GM21381 (cell line): Measurements from ENCODE around the gene CACNA1C.

Experiments
- ATAC-seq: cut with Tn5 transposase; IDR thresholded peaks from one replicate; pipeline ENCODE4 v1.9.1; 2021; ENCODE audit warnings: mild to moderate bottlenecking, moderate library complexity; ENCODE audit not compliant: unreplicated experiment

CACNA1C gene

DNA sequence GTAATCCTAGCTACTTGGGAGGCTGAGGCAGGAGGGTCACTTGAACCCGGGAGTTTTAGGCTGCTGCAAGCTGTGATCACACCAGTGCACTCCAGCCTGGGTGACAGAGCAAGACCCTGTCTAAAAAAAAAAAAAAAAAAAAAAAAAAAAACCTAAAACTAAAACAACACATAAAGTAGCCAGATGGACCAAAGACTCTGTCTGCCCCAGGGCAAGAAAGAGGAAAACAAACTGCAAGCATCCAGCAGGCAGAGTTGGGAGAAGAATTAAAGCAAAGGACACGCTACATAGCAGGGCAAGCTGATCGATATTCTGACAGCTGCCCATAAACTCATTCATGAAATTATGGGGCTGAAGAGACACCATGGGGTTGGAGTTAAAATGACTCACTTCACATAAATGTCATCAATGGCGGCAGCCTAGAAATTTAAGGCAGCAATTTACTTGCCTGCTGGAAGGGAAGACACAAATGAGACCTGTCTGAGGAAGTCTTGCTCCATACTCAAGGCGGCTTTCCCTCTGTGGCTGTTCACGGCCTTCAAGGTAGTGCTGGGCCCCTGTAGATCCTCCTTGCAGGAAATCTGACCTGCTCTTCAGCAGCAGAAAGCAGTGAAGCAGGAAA is 482.9 kb downstream of the CACNA1C start:
- no peak for ATAC-seq

DNA sequence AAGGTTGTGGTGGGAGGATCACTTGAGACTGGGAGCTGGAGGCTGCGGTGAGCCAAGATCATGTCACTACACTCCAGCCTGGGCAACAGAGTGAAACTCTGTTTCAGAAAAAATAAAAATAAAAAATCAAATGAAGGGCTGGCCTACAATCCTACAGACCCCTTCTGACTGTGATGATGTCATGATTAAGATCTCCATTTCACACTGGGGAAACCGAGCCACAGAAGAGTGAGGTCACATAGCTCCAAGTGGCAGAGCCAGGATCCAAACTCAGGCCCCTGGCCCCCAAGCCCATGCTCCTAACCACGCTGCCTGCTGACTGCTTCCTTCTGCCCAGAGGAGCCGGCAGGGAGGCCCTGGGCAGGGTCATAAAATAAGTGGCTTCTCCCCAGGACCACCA is 483.9 kb downstream of the CACNA1C start:
- ATAC-seq = no peak

DNA sequence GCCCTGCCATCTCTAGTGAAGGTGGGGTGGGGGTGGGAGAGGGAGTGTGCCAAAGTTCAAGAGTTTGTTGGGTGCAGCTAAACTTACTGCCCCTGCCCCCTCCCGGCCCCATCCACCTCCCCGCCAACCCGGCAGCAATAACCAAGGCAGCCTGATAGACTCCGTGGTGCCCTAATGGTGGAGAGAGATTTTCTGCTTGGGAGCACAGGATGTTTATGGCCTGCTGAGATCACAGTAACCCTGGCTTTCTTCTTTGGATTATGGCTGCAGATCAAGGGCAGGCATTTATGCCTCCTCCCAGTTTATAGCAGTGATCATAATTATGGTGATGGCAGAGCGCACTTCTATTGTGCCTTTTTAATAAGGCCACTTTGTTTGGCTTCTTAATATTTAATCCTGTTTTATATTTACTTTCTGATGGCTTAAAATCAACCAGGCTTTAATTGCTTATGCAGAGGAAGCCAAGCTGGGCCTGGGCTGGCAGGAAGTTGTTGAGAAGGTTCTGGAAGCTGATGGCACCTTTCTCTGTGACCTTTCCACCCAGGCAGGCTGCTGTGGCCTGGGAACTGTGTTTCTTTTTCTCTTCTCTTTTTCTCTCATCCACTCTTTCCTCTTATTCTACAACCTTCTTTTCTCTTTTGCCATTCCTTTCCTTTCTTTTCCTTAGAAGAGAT is 485.2 kb downstream of the CACNA1C start:
- ATAC-seq = no peak

DNA sequence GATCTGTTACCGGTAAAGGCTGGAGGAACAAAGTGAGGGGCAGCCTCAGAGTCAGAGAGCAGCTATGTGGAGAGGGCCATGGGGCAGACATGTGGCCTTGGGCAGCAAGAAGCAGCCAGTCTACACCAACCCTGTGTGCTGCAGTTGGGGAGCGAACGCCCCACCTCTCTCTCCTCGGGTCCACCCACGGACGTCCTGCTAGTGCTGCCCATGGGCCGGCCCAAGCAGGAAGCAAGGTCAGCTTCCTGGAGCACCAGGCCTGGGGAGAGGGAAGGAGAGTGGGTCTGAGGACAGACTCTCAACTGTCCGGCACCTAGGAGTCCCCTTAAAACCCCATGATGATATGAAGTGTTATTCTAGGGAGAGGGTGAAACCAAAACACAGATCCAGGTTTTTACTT is 487.2 kb downstream of the CACNA1C start:
- no peak for ATAC-seq

DNA sequence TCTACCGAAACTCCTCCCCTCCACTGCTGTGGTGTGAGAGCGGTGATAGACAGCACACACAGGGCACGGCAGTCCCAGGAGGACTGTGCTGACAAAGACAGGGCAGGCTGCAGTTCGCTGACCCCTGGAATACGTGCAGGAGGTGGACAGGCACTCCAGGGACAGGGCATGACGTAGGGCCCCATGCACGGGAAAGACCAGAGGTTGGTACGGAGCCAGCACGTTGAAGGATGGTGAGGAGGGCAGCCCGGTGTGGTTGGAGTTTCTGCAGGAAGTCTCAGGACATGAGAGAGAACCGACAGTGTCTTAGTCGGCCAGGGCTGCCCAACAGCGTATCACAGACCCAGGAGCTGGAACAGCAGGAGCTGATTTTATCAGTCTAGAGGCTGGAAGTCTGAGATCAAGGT is 487.8 kb downstream of the CACNA1C start:
- no peak for ATAC-seq

DNA sequence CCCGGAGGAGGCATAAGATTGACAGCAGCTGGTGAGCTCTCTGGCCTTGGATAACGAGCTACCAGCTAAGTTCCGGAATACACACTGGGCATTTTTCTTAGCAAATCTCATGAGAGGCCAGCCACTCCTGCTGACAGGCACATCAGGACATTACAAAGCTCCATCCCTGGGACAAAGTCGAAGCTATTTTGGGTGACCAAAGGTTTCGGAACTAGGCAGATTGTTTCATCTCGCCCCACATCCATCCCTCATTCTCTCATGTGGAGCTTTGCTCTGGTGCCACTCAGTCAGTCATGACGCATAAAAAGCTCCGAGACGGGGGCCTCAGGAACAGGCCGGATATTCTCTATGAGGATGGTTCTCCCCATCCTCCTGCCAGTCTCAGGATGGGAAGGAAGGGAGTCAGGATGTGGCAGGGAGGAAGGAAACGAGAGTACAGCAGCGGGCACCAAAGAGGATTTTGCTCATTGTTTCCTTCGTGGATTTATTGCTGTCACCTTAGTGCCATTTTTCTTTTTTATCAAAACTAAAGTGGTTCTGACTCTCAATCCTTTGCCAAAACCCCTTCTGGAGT is 488.9 kb downstream of the CACNA1C start:
- no peak for ATAC-seq

DNA sequence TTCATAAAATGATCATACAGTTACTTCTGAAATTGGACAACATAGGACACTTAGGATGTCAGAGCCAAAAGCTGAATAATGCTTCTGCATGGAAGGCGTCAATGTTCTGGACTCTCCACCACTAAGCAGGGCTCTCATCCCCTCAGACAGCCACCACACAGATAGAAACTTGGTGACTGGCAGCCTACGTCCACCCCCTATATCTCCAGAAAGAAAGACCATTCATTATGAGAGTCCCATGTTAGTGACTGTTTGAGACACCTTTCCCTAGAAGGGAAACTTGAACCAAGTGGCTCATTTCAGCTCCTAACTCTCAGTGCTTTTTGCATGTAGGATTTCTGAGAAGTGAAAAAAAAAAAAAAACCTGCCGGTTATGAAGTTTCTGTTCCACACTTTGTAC is 491.0 kb downstream of the CACNA1C start:
- ATAC-seq = no peak

DNA sequence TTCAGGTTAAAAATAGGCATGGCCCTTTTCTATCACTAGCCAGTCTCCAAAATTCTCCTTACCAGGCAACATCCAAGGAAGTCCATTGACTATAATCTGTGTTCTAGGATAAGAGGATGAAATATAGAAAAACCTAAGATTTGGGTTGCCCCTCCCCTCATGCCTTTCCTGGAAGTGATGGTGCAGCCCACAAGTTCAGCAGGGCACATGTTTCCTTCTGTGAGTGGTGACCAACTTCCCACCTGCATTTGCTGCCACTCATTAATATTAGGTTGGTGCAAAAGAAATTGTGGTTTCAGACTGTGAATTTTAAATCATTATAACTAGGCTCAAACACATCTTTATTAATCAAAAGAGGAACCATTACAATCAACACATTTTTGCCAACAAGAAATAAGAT is 491.4 kb downstream of the CACNA1C start:
- no peak for ATAC-seq

DNA sequence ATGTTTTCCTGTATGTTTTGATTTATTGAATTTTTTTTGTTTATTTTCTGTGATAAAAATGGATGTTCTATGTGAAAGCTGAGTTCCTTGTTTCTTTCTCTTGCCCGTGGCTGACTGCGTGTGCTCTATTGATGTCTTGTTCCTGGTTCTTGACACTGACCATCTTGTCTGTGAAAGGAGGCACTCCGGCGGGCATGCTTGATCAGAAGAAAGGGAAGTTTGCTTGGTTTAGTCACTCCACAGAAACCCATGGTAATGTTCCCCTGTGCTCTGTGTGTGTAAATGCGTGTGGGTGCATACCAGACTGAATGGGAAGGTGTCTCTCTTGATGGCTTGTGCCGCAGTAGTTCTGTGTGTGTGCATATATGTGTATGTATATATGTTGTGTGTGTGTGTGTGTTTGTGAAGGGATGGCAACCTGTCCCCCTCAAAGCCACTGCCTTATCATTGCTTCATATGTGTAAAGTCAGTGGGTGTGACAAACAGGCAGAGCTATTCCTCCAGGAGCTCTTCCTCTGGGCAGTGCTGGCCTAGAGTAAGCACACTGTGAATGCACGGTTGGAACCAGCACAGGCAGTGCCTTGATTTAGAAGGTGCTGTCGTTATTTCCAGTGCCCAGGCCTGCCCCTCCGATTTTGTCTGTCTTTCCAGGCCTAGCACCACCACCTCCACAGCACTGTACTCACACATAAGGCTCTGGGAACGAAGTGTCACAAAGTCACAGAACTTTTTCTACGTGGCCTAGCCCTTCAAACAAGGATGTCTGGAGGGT is 494.7 kb downstream of the CACNA1C start:
- no peak for ATAC-seq

DNA sequence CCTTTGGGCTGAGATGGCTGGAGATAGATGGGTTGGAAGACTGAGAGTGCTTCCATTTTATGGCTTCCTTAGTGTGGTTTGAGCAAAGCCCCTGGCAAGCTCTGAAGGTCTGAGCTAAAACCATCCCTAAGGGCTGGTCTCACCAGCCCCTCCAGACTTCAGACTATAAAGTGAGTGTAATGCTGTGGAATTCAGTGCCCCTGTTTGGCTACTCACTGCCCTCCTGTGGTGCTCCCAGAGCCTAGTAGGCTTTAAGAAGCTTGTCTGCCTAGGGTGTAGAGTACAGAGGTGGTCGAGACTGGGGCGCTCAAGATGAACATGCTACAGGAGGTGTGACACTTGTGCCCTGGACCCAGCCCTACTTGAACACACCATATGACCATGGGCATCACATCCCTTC is 495.3 kb downstream of the CACNA1C start:
- ATAC-seq = no peak

DNA sequence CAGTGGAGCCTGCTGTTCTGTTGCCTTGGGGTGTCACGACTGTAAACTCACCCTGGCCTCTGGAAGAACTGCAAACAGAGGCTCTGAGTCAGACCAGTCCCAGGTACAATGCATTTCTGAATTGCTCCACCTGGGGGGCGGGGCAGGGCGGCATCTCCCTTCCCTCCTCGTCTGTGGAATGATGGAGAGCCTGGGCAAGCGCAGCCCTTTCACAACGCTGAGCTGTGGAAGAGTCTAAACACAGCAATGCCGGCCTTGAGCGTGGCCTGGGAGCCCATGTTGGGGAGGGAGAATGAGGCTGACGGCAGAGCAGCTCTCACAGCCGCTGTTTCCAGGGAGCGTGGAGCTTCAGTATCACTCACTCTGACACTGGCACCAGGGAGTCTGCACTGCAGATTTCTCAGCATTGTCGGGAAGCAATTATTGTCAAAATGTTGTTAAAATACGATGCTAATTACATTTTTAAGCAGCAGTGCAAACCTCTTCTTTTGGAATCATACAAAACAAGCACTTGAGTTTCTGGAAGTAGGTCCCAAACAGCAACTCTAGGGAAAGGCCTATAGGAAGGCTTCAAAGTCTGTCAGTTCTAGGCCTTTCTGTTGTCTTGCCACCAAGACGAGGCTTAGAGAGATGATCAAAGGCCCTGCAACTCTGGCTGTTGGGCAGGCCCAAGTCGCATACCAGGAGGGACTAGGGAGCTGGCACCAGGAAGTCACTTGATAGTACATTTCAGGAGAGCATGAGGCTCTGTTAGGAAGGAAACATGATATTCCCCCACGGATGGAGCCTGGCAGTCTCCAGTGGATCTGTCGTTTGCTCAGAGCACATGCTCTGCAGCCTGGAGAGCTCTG is 498.0 kb downstream of the CACNA1C start:
- ATAC-seq = no peak

DNA sequence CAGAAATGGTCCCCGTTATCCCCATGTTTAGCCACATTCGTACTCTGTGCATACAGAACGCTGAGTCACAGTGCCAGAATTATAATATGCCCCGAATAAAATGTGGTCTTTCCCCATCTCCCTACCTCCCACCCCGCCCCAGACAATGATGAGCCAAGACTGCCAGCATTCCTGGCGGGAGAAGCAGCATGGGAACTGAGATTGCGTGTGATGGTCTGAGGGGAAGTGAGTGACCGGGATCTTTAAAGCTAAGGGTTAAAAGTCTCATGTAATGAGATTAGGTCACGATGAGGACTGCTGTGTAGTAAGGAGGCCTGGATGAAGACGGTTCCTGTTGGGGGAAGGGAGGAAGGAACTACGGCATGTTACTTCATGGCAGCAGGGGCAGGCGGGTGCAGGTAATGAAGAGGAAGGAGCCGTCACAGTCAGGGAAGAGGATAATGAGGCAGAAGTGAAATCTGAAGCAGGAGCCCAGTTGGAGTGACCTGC is 498.7 kb downstream of the CACNA1C start:
- ATAC-seq = no peak

DNA sequence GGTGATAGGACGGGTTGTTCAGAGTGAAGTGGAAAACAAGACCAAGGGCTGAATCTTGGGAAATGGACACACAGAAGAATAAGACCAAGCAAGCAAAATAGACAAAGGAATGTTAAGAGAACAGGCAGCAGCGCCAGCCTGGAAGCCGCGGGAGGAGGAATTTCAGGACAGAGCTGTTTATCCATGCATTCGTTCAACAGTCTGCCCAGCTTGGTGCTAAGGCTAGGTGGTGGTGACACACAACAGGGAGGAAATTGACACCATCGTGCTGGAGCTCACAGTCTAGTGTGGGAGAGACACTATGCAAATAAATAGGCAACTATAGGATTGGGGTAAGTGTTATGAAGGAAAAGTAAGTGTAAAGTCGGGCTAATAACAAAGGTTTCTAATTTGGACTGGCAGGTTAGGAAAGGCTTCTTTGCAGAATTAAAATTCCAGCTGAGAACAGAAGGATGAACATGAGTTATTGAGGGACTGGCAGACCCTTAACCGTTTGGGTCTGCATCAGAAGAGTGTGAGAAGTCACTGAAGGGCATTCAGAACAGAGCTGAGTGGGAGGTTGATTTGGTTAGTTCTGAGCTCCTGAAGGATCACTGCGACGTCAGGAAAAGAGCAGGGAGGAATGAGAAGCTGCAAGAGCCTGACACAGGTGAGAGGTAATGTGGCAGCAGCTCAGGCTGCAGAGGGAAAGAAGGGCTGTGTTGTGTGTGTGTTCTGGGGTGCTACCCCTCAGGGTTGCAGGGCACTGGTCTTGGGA is 499.4 kb downstream of the CACNA1C start:
- ATAC-seq = no peak

DNA sequence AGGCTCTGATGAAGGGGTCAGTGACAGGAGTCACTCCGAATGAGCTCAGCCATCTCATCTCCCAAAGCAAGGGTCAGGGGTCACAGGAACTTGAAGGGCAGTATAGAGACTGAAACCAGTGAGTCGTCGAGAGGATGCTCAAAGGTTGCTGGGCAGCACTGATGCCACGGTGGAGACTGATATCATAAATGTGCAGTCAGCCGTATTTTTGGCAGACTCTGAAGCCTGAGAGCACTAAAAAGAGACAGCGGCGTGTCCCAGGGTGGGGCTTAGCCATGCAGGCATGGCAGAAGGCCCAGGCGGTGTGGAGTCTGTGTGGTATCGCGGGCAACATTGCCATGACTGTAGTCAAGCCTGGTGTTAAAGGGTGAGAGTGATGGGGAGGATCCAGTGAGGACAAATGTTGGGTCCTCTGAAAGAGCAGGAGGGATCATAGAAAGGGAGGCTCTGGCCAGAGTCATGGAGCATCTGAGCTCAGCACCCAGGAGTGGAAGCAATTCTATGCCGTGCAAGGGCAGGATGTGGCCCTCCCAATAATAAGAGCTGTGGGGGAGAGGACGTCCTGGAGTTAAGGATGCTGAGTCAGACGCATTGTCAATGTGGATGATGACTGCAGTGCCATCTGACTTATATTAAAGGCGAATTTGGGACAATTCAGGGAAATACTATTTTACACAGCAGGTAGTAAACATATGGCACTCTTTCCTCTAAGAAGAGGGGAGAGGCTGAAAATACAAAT is 500.8 kb downstream of the CACNA1C start:
- ATAC-seq = no peak

DNA sequence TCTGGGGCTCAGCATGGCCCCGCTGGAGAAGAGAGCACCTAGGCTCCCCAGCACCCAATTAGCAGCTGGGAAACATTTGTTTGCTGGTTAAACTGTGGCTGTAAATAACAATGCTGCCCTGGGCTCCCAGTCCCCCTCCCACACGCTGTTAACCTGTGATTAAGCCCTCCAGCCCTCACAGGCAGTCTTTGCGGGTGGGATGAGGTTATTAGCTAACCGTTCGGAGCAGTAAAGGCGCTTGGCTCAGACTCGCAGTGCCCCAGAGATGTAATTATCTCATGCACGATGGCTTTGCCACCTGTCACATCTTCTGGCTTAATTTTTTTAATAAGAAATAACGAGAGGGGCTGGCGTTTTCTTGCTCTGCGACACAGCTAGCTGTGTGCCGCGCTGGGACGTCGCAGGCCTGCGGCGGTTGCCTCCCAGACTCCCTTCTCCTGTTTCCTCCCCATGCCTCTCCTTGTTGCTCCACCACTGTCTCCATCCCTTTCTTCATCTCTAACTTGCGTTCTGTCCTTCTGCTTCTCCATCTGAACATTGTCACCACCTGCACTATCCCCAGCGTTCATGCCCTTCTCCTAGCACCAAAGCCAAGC is 502.8 kb downstream of the CACNA1C start:
- no peak for ATAC-seq

DNA sequence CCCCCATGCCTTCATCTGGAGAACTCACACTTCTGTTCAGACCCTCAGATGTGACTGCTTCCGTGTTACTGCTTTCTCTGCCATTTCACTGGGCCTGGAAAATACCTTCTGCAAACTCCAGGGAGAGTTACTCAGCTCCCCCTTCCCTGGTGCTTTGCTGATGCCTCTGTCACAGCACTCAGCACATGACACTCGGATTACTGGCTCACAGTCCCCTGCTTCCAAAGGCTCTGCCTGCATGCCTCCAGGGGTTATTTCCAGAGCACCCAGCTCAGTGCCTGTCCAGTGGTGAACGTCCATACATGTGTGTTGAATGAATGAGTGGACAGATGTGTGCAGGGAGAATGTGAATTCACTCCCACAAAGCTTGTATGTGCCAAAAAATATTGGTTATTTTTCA is 504.8 kb downstream of the CACNA1C start:
- ATAC-seq = no peak

DNA sequence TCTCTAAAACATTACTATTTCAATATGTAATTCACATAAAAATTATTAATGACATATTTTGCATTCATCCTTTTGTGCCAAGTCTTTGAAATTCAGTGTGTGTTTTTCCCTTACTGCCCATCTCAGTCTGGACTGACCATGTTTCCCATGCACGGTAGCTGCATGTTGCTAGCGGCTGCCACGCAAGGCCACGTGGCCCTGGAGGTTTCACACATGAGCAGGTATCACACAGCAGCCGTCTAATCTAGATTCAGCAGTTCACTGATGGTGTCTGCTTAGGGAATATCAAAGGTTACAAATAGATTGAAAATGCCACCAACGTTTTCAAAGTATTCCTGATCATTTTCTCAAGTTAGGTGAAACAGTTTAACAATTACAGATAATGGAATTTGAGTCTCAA is 507.1 kb downstream of the CACNA1C start:
- ATAC-seq = no peak

DNA sequence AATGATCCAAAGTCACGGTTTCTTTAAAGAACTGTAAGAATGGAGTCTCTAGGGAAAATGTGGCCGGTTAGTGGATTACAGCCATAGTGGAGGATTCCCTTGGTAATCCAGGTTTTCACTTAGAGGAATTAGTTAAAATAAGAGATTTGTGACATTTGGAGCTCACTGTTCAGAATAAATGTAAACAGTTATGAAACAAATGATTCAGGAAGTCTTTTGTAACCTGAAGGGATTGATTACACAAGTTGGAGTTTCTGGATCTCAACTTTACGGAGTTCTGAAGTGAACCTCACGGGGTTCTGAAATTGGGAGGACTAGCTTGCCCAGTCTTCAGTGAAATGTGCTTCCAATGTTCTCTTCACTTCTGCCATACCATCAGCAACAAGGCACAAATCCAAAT is 507.6 kb downstream of the CACNA1C start:
- ATAC-seq = no peak

DNA sequence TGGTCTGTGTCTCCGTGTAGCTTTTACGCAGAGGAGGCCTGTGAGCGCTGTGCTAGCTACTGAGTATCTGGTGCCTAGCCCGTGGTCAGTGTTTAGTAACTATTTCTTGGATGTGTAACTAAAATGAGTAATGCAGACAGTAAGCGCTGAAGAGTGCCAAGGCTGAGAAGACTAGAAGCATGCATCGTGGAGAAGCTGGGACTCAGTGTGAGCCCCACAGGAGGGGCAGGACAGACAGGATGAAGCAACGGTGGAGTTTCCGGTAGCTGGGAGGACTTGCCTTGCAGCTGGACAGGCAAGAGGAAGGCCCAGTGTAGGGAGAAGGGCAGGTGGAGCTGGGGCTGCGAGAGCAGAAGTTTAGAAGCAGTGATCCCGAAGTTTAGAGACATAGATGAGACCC is 508.6 kb downstream of the CACNA1C start:
- no peak for ATAC-seq
